SK-MEL-5 (cell line): ENCODE results near the gene WNK2. TPM values are rescaled to one million over a fixed set of nuclear protein-coding genes. Genes with fewer than 3 reads are reported as not detected.

ENCODE experiments used
- DNase-seq: peaks from one replicate; pipeline ENCODE4 v3.0.0-alpha.2; 2016; ENCODE audit warnings: low read depth, low spot score
- in situ Hi-C: cut with HindIII; loops from 2 replicates; pipeline ENCODE4 v1.10.0; 2016; ENCODE audit warnings: low sequenced_read_pairs, high pct_unique_total_duplicates, low pct_unique_long_range_greater_than_20kb
- total RNA-seq: library from RNA; depleted of rRNA; stranded (reverse); fragments of >200 nt; shearing (Covaris generic); gene quantifications from 2 replicates; pipeline ENCODE4 v1.2.3, GENCODE V29; 2014

Gene WNK2
- total RNA-seq, 1 experiment from 2014 or later = 2.4 TPM

DNA sequence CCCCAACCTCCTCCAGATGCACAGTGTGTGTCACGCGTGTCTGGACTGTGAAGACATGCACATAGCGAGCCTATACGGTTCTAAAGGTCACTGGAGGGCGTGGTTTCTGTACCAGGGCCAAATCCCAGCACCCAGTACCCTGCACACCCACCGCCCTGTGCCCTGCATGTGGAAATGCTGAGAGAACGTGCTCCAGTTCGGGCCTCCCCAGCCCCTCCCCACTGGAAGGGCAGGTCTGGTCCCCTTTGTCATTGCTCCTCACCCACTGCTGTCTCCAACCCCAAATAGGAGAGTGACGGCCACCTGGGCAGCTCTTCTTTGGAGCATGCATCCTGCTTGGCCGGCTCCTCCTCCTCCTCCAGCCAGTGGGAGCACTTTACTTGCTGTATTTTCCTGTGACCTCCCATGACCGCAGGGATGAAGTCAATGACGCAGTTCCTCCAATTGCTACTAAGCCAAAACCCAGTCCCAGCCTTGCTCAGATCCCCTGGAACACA is 116.7 kb downstream of the WNK2 start:
- in situ Hi-C loops = no loop called here

DNA sequence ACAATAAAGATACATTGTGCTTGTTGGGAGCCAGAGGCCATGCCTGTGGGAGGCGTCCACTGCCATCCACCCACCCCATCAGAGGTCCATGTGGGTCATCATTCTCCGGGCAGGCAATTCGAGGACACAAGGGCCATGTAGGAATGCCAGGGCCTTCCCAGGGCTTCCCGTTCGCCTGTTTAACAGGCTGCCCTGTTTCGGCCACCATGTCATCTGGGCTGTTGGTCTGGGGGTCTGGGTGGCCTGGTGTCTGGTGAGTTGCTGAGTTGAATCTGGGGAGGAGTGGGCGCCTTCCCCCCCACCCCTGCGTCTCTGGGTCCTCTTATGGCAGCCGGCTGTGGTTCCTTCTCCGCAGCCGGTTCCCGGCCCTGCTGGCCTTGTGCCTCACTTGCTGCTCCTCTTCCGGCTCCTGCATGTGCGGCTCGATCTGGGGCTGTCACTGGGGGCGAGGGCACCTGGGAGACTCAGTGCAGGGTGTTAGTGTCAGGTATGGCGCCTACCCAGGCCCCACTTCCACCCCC is 117.4 kb downstream of the WNK2 start:
- DNase-seq = no peak
- in situ Hi-C loops = no loop called here

More for the DNA sequence above, 116.7 kb downstream of the WNK2 start:
- no peak for DNase-seq

DNA sequence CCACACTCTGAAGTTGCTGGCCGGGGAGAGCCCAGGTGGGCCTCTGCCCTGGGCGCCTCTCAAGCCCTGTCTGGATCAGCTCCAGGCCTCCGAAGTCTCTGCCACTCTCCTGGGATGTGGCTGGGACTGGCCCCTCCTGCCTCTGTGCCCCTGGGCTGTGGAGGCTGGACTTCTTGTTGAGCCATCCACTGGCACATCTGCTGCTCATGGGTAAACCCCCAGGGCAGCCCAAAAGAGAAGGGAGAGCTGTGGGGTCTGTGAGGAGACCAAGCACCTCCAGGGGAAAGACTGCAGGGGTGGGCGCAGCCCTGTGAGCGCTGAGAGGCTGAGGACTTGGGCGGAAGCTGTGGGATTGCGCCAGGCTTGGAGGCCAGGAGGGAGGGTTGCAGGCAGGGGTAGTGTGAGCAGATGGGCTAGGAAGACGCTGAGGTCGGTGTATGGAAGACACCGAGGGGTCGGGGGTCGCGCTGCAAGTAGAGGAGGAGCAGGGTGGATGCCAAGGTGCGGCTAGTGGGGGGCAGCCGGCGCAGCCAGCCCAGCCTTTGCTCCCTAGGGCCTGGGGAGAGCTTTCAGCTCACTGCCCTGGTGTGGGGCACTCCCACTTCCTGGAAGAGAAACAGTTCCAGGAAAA is 118.1 kb downstream of the WNK2 start:
- no peak for DNase-seq
- in situ Hi-C loops = no loop called here

DNA sequence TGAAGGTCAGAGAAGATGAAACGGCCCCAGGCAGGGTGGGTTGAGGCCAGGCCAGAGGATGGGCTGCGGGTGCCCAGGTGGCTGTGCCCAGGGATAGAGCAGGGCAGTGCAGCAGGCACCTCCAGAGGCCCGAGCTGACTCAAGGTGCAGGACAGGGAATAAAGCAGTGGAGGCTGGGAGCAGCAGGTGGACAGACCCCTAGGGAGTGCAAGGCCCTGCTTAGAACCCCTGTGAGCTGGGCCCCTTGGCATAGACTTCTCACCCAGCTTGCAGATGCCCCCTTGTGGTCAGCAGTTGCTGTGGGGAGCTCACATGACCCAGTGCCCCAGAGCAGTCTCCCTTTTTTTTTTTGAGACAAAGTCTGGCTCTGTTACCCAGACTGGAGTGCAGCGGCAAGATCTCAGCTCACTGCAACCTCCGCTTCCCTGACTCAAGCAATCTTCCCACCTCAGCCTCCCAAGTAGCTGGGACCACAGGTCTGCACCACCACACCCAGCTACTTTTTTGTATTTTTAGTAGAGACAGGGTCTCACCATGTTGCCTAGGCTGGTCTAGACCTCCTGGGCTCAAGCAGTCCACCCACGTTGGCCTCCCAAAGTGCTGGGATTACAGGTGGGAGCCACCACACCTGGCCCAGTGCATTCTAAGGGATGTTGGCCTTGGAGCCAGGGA is 118.8 kb downstream of the WNK2 start:
- peak; percentile 73 for DNase-seq
- in situ Hi-C loops = no loop called here

DNA sequence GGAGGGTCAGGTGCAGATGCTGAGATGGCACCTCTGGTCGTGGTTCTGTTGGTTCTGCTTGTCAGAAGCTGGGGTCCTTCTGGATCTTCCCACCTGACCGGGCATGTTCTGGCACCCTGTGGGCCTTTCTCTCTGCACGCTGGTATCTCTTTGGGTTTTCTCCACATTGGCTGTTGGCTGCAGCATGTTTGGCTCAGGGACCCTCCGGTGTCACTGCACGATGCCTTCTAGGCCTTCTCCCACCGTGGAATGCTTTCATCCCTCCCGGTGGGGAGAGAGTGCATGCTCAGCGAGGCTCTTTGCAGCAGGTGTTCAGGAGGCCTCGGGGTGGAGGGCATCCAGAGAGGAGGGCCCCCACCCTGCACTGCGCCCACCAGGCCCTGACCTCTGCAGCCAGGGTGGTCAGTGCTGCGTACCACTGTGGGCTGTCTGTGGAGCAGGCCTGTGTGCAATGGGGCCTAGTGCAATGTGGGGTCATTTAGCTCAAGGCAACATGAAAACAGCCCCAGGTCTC is 119.4 kb downstream of the WNK2 start:
- no peak for DNase-seq
- in situ Hi-C loops = no loop called here

DNA sequence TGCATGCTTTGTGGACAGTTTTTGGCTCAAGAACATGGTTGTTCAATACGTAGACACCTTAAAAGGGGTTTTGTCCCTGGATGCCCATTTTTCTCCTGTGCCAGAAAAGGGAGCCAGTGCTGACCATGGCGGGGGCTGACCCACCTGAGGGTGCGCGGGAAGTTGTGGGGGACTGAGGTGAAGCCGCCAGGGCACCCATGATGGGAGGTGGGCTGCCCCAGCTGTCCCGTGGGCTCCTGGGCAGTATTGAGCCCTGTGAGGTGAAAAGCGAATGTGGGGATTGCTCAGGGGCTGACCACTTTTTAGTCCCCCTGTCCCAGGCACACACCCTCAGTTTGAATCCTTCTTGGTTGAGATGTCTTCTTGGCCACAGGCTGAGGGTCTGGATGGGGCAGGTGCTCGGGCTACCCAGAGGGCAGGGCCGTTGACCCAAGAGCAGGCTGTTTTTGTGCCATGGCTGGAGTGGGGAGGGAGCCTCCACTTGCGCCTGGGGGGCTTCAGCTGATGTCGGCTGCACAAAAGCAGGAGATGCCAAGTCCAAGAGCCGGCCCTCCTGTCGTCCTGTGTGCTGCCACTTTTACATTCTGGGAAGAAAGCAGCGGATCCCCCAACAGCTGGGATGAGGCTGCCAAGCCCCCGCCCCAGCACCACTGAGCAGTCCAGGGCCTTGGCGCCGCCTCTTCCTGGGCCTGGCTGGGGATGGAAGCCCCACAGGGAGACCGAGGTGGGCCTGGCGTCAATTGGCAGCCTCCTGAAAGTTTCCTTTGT is 120.1 kb downstream of the WNK2 start:
- DNase-seq = no peak
- in situ Hi-C loops = no loop called here

DNA sequence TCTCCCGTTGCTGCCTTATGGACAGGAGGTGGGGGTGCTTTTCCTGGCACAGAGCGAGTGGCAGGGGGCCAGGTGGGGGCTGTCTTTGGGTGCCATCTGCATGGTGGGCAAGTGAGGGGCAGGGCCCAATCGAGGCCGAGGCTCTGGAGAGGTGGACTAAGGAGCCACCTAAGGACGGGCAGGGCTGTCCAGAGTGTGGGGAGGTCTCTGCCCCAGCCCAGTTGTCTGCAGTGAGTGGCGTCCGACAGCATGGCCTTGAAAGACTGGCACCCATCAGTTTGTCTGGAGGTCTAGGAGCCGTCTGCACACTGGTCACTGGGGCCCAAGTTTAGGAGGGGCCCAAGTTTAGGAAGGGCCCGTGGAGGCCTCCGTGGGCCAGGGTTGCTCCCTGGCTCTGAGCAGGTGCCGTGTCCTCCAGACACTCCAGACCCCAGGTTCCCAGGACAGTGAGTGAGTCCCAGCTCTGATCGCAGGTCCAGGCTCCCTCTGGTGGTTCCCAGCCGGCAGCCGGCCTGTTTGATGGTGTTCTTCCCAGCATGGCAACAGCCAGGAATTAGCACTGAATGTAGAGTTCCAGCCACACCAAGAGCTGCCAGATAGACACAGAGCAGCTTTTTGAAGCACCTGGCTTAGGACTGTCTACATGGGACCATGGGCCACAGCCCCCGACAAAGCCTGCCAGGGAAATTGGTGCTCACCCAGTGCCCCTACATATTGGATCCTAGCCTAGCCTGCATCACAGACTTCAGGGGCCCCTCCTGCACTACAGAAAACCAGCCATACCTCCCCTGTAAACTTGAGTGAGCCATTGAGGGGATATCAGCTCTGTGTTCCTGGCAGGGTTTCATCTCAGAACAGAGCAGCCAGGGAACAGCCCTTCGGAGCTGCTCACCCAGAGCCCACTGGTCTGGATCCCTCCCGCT is 120.9 kb downstream of the WNK2 start:
- DNase-seq = peak; percentile 69
- in situ Hi-C loops = no loop called here

DNA sequence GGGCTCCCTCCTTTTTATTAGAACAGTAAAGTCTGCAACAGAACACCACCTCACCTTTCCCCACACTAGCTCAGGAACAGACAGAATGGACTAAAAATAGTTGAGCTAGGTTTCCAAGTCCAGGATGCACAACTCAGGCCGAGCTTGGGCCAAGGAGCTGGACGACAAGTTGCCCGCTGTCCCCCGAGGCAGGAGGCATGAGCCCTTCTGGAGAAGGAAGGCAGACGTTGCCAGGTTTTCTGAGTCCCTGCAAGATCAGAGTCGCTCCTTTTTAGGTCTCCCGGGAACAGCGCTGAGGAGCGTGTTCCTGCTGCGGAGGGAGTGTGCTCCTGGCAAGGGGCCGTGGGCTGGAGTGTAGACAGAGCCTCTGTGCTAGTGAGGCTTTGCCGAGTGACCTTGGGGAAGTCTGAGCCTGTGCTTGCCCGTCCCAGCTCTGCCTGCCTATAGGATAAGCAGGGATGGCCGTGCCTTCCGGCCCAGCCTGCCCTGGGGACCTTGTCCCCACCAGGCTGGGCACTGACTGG is 121.6 kb downstream of the WNK2 start:
- in situ Hi-C loops = no loop called here
- no peak for DNase-seq

DNA sequence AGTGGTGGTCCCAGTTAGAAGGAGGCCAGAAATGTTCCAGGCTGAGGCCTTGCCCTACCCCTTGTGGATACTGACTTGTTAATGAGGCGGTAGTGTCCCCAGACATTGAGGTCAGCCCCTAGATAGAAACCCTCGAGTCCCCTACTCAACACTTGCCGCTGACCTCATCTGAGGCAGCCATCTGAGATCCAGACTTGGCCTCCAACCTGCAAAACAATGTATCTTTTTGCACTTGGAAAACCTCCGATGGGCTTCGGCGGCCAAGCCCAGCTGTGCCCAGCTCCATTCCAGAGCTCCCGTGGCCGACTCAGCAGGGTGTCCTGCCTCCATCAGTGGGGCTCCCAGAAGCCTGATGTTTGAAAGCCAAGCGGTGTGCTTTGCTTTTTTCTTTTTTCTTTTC is 122.1 kb downstream of the WNK2 start:
- DNase-seq = no peak
- in situ Hi-C loops = no loop called here

DNA sequence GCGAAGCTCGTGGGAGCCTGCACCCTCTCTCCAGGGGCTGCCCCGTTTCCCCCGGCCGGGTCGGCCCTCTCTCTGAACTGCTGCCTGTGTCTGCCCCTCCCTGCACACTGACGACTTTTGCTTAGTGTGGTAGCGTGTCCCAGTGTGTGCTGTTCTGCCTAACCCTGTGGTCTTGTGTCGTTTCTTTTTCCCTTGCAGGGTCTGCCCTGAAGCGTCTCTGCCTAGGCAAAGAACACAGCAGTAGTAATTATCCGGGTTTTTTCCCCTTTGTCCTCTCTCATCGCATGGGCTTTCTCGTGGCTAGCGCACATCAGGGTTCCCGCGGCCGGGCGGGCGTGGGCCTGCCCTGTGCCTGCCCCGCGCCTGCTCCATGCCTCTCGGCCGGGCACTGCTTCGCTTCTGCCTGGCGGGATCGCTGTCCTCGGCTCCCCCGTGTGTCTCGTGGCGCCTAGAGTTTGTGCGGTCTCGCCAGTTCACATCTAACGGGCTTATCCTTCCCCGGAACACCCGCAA is 122.7 kb downstream of the WNK2 start:
- DNase-seq = no peak
- in situ Hi-C loops = no loop called here

DNA sequence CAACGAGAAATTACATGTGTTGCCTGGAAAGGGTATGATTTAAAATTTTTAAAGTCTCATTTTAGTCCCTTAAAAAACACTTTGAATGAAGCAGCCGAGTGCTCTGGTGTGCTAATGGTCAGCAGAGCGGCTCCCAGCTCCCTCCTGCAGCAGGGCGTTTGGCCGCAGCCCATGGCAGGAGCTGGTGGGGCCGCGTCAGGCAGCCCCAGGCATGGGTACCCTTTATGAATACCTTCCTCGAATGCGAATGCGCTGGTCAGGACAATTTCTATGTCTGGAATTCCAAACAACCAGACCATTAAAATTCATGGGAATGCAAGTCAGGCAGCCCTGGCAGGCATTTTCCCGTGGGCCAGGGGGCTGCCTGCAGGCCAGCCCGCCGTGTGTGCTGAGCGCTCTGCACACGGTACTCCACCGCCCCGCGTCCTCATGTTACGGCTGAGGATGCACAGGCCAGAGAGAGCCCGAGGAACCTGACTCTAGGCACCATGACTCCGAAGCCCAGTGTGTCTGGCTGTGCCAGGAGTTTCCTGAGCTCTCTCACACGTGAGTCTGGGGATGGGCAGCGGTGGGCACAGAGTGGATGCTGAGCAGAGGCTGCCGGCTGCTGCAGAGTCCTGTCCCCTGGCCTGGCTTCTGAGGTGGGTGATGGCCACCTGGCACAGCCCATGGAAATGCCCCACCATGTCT is 123.7 kb downstream of the WNK2 start:
- in situ Hi-C loops = no loop called here
- DNase-seq = no peak

DNA sequence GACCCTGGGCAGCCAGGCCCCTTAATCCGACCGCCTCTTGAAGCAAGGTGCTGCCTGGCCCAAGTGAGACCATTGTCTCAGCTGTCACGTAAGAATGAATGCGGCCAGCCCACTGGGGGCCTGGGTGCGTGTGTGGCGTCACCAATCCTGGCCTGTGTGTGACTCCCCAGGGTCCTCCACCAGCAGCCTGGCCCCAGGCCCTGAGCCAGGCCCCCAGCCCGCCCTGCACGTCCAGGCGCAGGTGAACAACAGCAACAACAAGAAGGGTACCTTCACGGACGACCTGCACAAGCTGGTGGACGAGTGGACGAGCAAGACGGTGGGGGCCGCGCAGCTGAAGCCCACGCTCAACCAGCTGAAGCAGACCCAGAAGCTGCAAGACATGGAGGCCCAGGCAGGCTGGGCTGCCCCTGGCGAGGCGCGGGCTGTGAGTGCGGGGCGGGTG is 124.2 kb downstream of the WNK2 start:
- in situ Hi-C loops = no loop called here
- no peak for DNase-seq

DNA sequence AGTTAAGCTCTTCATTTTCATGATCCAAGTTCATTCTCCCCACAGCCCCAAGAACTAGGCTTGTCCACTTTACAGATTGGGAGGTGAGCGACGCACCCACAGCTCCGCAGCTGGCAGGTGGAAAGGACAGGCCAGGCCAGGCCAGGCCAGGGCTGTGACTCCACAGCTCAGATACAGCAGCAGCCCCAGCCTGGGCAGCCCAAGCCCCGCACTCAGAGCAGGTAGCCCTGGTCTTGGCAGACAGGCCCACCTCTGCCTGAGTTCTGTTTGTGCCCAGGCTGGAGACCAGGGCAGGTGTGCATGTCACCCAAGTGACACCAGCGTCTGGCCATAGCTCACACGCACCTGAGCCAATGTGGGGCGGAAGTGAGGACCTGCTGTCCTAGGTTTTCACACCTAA is 124.7 kb downstream of the WNK2 start:
- no peak for DNase-seq
- in situ Hi-C loops = no loop called here

DNA sequence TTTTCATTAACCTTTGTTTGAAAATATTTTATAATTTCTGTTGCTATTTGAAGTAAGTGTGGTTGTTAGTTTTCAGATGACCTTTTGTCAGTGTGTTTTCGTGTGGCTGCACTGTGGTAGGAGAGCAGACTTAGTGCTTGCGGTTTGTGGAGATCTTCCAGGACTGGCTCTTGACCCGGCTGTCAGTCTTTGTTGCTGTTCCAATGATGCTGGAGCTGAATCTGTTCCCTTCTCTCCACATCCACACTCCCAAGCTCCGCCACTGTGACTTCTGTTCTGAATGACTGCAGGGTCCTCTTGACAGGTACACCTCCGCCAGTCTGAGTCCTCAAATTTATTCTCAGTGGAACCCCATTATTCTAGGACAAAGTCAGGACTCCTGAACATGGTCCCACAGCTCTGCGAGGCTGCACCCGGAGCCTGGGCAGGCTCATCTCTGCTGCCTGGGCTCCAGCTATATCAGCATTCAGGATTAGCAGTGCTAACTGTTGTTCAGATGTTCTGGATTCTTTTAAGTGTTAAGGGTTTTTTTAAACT is 126.0 kb downstream of the WNK2 start:
- in situ Hi-C loops = no loop called here

DNA sequence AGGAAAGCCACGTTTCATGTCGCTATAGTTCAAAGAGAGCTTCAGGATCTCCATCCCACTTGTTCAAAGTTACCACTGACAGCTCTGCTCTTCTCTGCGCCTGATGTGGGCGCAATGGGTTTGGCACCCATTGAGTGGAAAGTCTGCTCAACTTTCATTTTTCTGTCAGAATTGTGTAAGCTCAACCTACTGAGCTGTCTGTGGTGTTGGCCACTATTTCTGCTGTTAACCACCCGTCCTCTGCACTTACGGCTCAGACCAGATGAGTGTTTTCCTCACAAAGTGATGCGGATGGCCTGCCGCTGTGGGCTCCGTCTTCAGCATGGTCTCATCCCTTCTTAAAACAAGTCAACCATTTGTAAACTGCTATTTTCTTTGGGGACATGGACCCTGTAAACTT is 131.2 kb downstream of the WNK2 start:
- in situ Hi-C loops = no loop called here
- DNase-seq = no peak

More for the DNA sequence above, 126.0 kb downstream of the WNK2 start:
- DNase-seq = no peak

DNA sequence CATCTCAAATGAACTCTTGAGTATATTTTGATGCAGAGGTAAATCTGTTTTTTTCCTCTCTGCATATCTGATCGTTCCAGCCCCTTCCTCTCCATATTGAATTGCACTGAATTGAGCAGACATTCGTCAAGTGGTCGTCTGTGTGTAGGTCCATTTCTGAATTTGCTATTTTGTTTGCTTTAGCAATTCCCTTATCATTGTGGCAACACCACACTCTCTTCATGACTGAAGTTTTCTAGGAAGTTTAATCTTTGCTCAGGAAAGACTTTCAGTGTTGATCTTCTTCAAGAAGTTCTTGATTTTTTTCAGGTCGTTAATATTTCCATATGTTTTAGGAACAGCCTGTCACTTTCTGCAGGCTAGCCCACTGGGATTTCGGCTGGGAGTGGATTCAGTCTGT is 132.0 kb downstream of the WNK2 start:
- in situ Hi-C loops = no loop called here
- no peak for DNase-seq
